GM03348 (cell line): ENCODE data around the gene ENDOU.
"Not testable (repeated sequence)": the region's sequence is repeated elsewhere in the genome, so short reads cannot be mapped to it uniquely, and the experiment has no call there.

ENCODE experiments used
- DNase-seq: peaks from one replicate; pipeline ENCODE4 v3.0.0; 2012; ENCODE audit warnings: low spot score

ENDOU gene

GRCh38 chr12:47679785-47680184, 45.5 kb downstream of the ENDOU start:
- no peak for DNase-seq

DNA sequence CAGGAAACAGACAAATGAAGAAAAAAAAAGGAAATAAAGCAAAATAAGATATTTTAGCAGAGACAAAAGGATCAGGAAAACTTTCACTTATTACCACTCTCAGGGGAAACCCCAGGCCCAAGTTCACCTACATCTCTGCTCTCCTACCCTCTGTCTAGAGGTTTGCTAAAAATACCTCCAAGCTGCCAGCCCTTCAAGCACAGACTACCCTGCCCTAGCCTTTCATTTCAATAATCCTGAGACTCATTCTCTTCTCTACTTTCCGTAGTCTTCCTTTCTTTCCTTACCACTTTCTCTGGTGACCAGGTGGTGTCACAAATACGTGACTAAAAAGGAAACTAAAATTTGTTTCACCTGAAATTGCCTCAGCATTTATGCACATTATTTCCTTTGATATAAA, 53.2 kb downstream of the ENDOU start:
- no peak for DNase-seq

GRCh38 chr12:47667935-47668334, 57.4 kb downstream of the ENDOU start:
- DNase-seq = not testable (repeated sequence)
